HepG2 (cell line): ENCODE measurements around the gene GFAP. TPM values are rescaled to one million over a fixed set of nuclear protein-coding genes. Genes with fewer than 3 reads are reported as not detected.

ENCODE experiments used
- ATAC-seq: fragments of 200-7000 bp; cut with Tn5 transposase; 3 replicates; pipeline ENCODE4 v1.9.1; 2020; ENCODE audit warnings: mild to moderate bottlenecking, moderate library complexity
- BruUV-seq: library from RNA; stranded (reverse); fragments of 400-500 nt; replicated peaks from 2 replicates; lab custom pipeline; 2021; lab: Mats Ljungman, UMichigan
- CTCF ChIA-PET: fragments of 300-600 bp; formaldehyde crosslinking; extraction: SDS; loops from one replicate; lab custom pipeline; 2021; ENCODE audit warnings: low total read pairs, inconsistent platforms, low intra/inter-chr PET ratio; lab: Yijun Ruan, JAX
- POLR2A ChIA-PET: fragments of 350-600 bp; sonication (Branson Sonifier 250); formaldehyde crosslinking; loops from one replicate; lab custom pipeline; 2020; ENCODE audit warnings: antibody characterized with exemption, inconsistent platforms; lab: Yijun Ruan, JAX
- DNase-seq: peaks from one replicate; pipeline ENCODE4 v3.0.0-alpha.2; 2015; ENCODE audit warnings: low spot score
- FAIRE-seq: peaks from 3 replicates; lab custom pipeline; 2011; peaks lifted over from hg19 to GRCh38; lab: Jason Lieb, UNC
- H2AFZ ChIP-seq: one replicate; pipeline ENCODE4 v1.6.1; 2011; ENCODE audit warnings: low read length, inconsistent platforms
- H3K27ac ChIP-seq: fragments of 300-600 bp; 3 replicates; pipeline ENCODE4 v1.8.0; 2011; ENCODE audit warnings: mixed run types, mild to moderate bottlenecking, mixed read lengths, low read length, inconsistent platforms; ENCODE audit not compliant: insufficient read depth; ENCODE audit errors: extremely low read length
- H3K27me3 ChIP-seq, 2 experiments: fragments of 200-600 bp in 1 of 2; 2 replicates in 1 of 2; 3 replicates in 1 of 2; pipeline versions ENCODE4 v1.6.0 to v1.8.0; 2011; ENCODE audit warnings: low read length in 2 of 2, mild to moderate bottlenecking in 2 of 2, moderate library complexity in 2 of 2, inconsistent platforms in 1 of 2; ENCODE audit not compliant: insufficient read depth in 2 of 2, control insufficient read depth in 1 of 2
- H3K36me3 ChIP-seq, 2 experiments: fragments of 200-600 bp in 1 of 2; replicated peaks in 1 of 2; 2 replicates in 1 of 2; 3 replicates in 1 of 2; pipeline versions ENCODE4 v1.5.1 to v1.8.0; 2011; ENCODE audit warnings: low read length in 2 of 2, inconsistent platforms in 1 of 2; ENCODE audit not compliant: insufficient read depth in 2 of 2, control insufficient read depth in 1 of 2
- H3K4me1 ChIP-seq: 2 replicates; pipeline ENCODE4 v1.5.1; 2012; ENCODE audit warnings: low read length, inconsistent platforms; ENCODE audit not compliant: insufficient read depth
- H3K4me2 ChIP-seq: 2 replicates; pipeline ENCODE4 v1.6.0; 2011; ENCODE audit warnings: low read depth, low read length, inconsistent platforms
- H3K4me3 ChIP-seq, 3 experiments: fragments of 200-600 bp in 1 of 3; sonication (generic), shearing (Covaris generic) in 1 of 3; replicated peaks in 1 of 3; 2 replicates each; pipeline ENCODE4 v1.5.1; 2011 to 2016; ENCODE audit warnings: low read length in 3 of 3, inconsistent platforms in 2 of 3, low read depth in 2 of 3, mild to moderate bottlenecking in 2 of 3, control low read depth in 1 of 3, mixed read lengths in 1 of 3; ENCODE audit not compliant: insufficient read depth in 1 of 3
- H3K79me2 ChIP-seq: one replicate; pipeline ENCODE4 v1.6.1; 2011; ENCODE audit warnings: low read length, inconsistent platforms; ENCODE audit not compliant: insufficient read depth
- H3K9ac ChIP-seq: 2 replicates; pipeline ENCODE4 v1.6.0; 2011; ENCODE audit warnings: mild to moderate bottlenecking, low read depth, low read length, inconsistent platforms; ENCODE audit not compliant: insufficient read depth
- H3K9me3 ChIP-seq: 2 replicates; pipeline ENCODE4 v1.5.1; 2012; ENCODE audit warnings: mild to moderate bottlenecking, low read length
- H4K20me1 ChIP-seq: 2 replicates; pipeline ENCODE4 v1.6.0; 2011; ENCODE audit warnings: inconsistent platforms, mild to moderate bottlenecking, low read length, moderate library complexity; ENCODE audit not compliant: insufficient read depth
- GPBP1L1 ChIP-seq: sonication (generic); formaldehyde crosslinking; IDR thresholded peaks from 2 replicates; pipeline ENCODE4 v1.5.0; 2020; ENCODE audit warnings: mild to moderate bottlenecking, missing genetic modification reagents
- RAD51 ChIP-seq: fragments of 450-650 bp; IDR thresholded peaks from 2 replicates; pipeline ENCODE4 v1.6.1; 2016; ENCODE audit warnings: borderline replicate concordance
- SKIL ChIP-seq: sonication (generic); formaldehyde crosslinking; IDR thresholded peaks from 2 replicates; pipeline ENCODE4 v1.8.0; 2022; ENCODE audit warnings: missing genetic modification reagents, mild to moderate bottlenecking, moderate library complexity, borderline replicate concordance
- ZHX1 ChIP-seq: sonication (generic); formaldehyde crosslinking; IDR thresholded peaks from 2 replicates; pipeline ENCODE4 v1.8.1; 2022; ENCODE audit warnings: low read depth, mild to moderate bottlenecking, missing genetic modification reagents
- WGBS: methylation state at CpG from one replicate; pipeline ENCODE4 v1.1.6; 2017; ENCODE audit warnings: low lambda C conversion rate; 5-methylcytosine and 5-hydroxymethylcytosine counted together
- in situ Hi-C: cut with HindIII; loops from 2 replicates; pipeline ENCODE4 v1.10.0; 2017; ENCODE audit warnings: low pct_unique_long_range_greater_than_20kb; ENCODE audit not compliant: extremely low pct_ligation_motif_present
- intact Hi-C: fragments of 100-400 bp; cut with micrococcal nuclease; formaldehyde crosslinking; loops from one replicate; pipeline ENCODE4 v1.10.0; 2022; ENCODE audit not compliant: unreplicated experiment
- polyA plus RNA-seq, 8 experiments: library from polyadenylated mRNA; depleted of rRNA in 3 of 8; stranded (reverse) in 7 of 8; unstranded in 1 of 8; fragments of >200 nt; fragmentation: Illumina TruSeq in 4 of 8; extraction: Trizol in 4 of 8; gene quantifications; 2 replicates each; pipeline versions ENCODE4 v1.2.1 to v1.2.3, GENCODE V29; 2011 to 2016; ENCODE audit warnings: low read depth in 4 of 8, missing spikeins in 1 of 8, mixed read lengths in 1 of 8; ENCODE audit not compliant: insufficient read depth in 1 of 8
- total RNA-seq, 5 experiments: library from RNA; depleted of rRNA; stranded (reverse); fragments of >200 nt; fragmentation: Illumina TruSeq; extraction: Trizol; gene quantifications; 2 replicates each; pipeline ENCODE4 v1.2.3, GENCODE V29; 2016; ENCODE audit warnings: low read depth in 1 of 5

GFAP gene
- total and polyA plus RNA-seq, 2 of the 13 experiments (the other 11 are each of a cell fraction or from before 2014, with no cell fraction given) = 0.11 to 0.29 TPM

- TF ChIP-seq RAD51 (no peak), GPBP1L1 (no peak), SKIL (CRISPR knock-in tag) (no peak), ZHX1 (no peak)
- H3K4me1 ChIP-seq = no peaks in the 10 kb centered on the region
- ChIA-PET POLR2A (no interaction called here), CTCF (no interaction called here)
- H3K27ac ChIP-seq = no peak overlapping the region
- no peak overlapping the region for H3K9ac ChIP-seq
- no peaks in the 10 kb centered on the region for H4K20me1 ChIP-seq
- no peaks in the 10 kb centered on the region for H3K27me3 ChIP-seq
- FAIRE-seq = no peak
- intact Hi-C loops = no loop called here
- DNase-seq = no peak
- H3K4me3 ChIP-seq = no peak overlapping the region
- ATAC-seq = no peak
- H3K79me2 ChIP-seq = no peaks in the 10 kb centered on the region
- in situ Hi-C loops = no loop called here
- H3K4me2 ChIP-seq = no peak overlapping the region
- H3K36me3 ChIP-seq = peaks cover 58 to 87% of the 10 kb centered on the region in 2 experiments
- no peaks in the 10 kb centered on the region for H3K9me3 ChIP-seq
- BruUV-seq = no TSS peak
- WGBS = 98% methylated on average over 4 of the region's 8 CpGs
- no peak overlapping the region for H2AFZ ChIP-seq
These were observed 16.9 kb upstream of the GFAP start for GRCh38 chr17:44932096-44932786.
